Measurements from ENCODE around the gene ADSS1. TPM values are rescaled to one million over a fixed set of nuclear protein-coding genes. Genes with fewer than 3 reads are reported as not detected.
"Not testable (repeated sequence)": the region's sequence is repeated elsewhere in the genome, so short reads cannot be mapped to it uniquely, and the experiment has no call there.

ADSS1 gene
- total RNA-seq, 1 donor from 2014 or later = 20.2 TPM

GRCh38 chr14:104714066-104714465 lies 10.0 kb upstream of the ADSS1 start:
- no peak for DNase-seq (ENCODE audit: low read depth)

- no peak for DNase-seq (ENCODE audit: low read depth)
These were observed 9.3 kb upstream of the ADSS1 start for GRCh38 chr14:104714681-104715080.

GRCh38 chr14:104715416-104715815 lies 8.6 kb upstream of the ADSS1 start:
- DNase-seq (ENCODE audit: low read depth) = no peak

GRCh38 chr14:104715871-104716270 lies 8.2 kb upstream of the ADSS1 start:
- DNase-seq (ENCODE audit: low read depth) = no peak

- DNase-seq (ENCODE audit: low read depth) = no peak
These were observed 6.9 kb upstream of the ADSS1 start for GRCh38 chr14:104717137-104717536.

- DNase-seq (ENCODE audit: low read depth) = no peak
These were observed 6.4 kb upstream of the ADSS1 start for GRCh38 chr14:104717646-104718045.

GRCh38 chr14:104718147-104718546 lies 5.9 kb upstream of the ADSS1 start:
- no peak for DNase-seq (ENCODE audit: low read depth)

GRCh38 chr14:104718871-104719270 lies 5.2 kb upstream of the ADSS1 start:
- DNase-seq (ENCODE audit: low read depth) = no peak

GRCh38 chr14:104719343-104719742 lies 4.7 kb upstream of the ADSS1 start:
- no peak for DNase-seq (ENCODE audit: low read depth)

- peak; percentile 92 for DNase-seq (ENCODE audit: low read depth)
These were observed 2.3 kb upstream of the ADSS1 start for GRCh38 chr14:104721505-104722431.

GRCh38 chr14:104722938-104723650 lies 935 bp upstream of the ADSS1 start:
- no peak for DNase-seq (ENCODE audit: low read depth)

- peak; percentile 62 for DNase-seq (ENCODE audit: low read depth)
These were observed 465 bp downstream of the ADSS1 start for GRCh38 chr14:104724407-104724980.

GRCh38 chr14:104724981-104725771 lies 1.1 kb downstream of the ADSS1 start:
- peak; percentile 74 for DNase-seq (ENCODE audit: low read depth)

- DNase-seq (ENCODE audit: low read depth) = no peak
These were observed 1.9 kb downstream of the ADSS1 start for GRCh38 chr14:104725772-104726548.

- DNase-seq (ENCODE audit: low read depth) = no peak
These were observed 2.8 kb downstream of the ADSS1 start for GRCh38 chr14:104726600-104727451.

- DNase-seq (ENCODE audit: low read depth) = no peak
These were observed 4.6 kb downstream of the ADSS1 start for GRCh38 chr14:104728631-104729030.

- DNase-seq (ENCODE audit: low read depth) = not testable (repeated sequence)
These were observed 5.3 kb downstream of the ADSS1 start for GRCh38 chr14:104729176-104729834.

GRCh38 chr14:104729835-104730181 lies 5.8 kb downstream of the ADSS1 start:
- no peak for DNase-seq (ENCODE audit: low read depth)

GRCh38 chr14:104730487-104730886 lies 6.5 kb downstream of the ADSS1 start:
- no peak for DNase-seq (ENCODE audit: low read depth)

All from myocyte (in vitro differentiated cells).